Measurements from ENCODE around the gene ZNF592.

GRCh38 chr15:84748274-84749110, at the start of gene ZNF592:
- no peak for TF ChIP-seq POLR2AphosphoS5 (IDR thresholded peaks at IDR 0.05; ENCODE audit: borderline replicate concordance, low read depth, low read length)
- TF ChIP-seq EZH2 (IDR thresholded peaks at IDR 0.05): no peak
- TF ChIP-seq FOXP2 (optimal IDR thresholded peaks at IDR 0.05; ENCODE audit: control extremely low read depth, extremely low read length, insufficient read depth): no peak

All from SK-N-MC (cell line).